GM12878 (cell line): ENCODE measurements around the gene WDR86. TPM values are rescaled to one million over a fixed set of nuclear protein-coding genes. Genes with fewer than 3 reads are reported as not detected.

ENCODE experiments used
- ATAC-seq: fragments of 200-7000 bp; cut with Tn5 transposase; 3 replicates; pipeline ENCODE4 v1.9.1; 2020; ENCODE audit warnings: mild to moderate bottlenecking, moderate library complexity
- BruUV-seq: library from RNA; stranded (reverse); fragments of 400-500 nt; replicated peaks from 2 replicates; lab custom pipeline; 2021; lab: Mats Ljungman, UMichigan
- CTCF ChIA-PET: fragments of 300-600 bp; sonication (Branson Sonifier 250); formaldehyde crosslinking; extraction: SDS; loops from one replicate; lab custom pipeline; 2021; ENCODE audit warnings: inconsistent platforms; lab: Yijun Ruan, JAX
- POLR2A ChIA-PET: fragments of 350-600 bp; formaldehyde crosslinking; extraction: SDS; loops from one replicate; lab custom pipeline; 2021; ENCODE audit warnings: inconsistent platforms; lab: Charles Lee
- RAD21 ChIA-PET: fragments of 300-600 bp; sonication (Branson Sonifier 250); formaldehyde crosslinking; loops from one replicate; lab custom pipeline; 2023; ENCODE audit warnings: antibody characterized with exemption; ENCODE audit not compliant: unreplicated experiment; lab: Charles Lee
- SMC1A ChIA-PET: fragments of 300-600 bp; sonication (Branson Sonifier 250); formaldehyde crosslinking; loops from one replicate; lab custom pipeline; 2023; ENCODE audit not compliant: unreplicated experiment, uncharacterized antibody; lab: Charles Lee
- DNase-seq: peaks from one replicate; pipeline ENCODE4 v3.0.0-alpha.2; 2011; ENCODE audit warnings: low read depth, low spot score
- FAIRE-seq: peaks from 3 replicates; lab custom pipeline; 2011; peaks lifted over from hg19 to GRCh38; lab: Jason Lieb, UNC
- H2AFZ ChIP-seq: 2 replicates; pipeline ENCODE4 v1.6.0; 2011; ENCODE audit warnings: low read depth, low read length, control low read depth; ENCODE audit not compliant: control insufficient read depth
- H3K27ac ChIP-seq: 2 replicates; pipeline ENCODE4 v1.5.1; 2011; ENCODE audit warnings: control low read depth; ENCODE audit not compliant: control insufficient read depth, insufficient read depth
- H3K27me3 ChIP-seq, 2 experiments: replicated peaks in 1 of 2; 2 replicates each; pipeline versions ENCODE4 v1.6.0 to v1.6.1; 2011; ENCODE audit warnings: low read length in 1 of 2; ENCODE audit not compliant: control insufficient read depth in 2 of 2, insufficient read depth in 2 of 2
- H3K36me3 ChIP-seq, 2 experiments: 2 replicates each; pipeline ENCODE4 v1.5.1; 2011; ENCODE audit warnings: low read length in 1 of 2; ENCODE audit not compliant: control insufficient read depth in 2 of 2, insufficient read depth in 2 of 2
- H3K4me1 ChIP-seq: 2 replicates; pipeline ENCODE4 v1.6.1; 2011; ENCODE audit warnings: mild to moderate bottlenecking, low read length, moderate library complexity, mixed read lengths; ENCODE audit not compliant: control insufficient read depth, insufficient read depth
- H3K4me2 ChIP-seq: 2 replicates; pipeline ENCODE4 v1.6.0; 2011; ENCODE audit warnings: control low read depth; ENCODE audit not compliant: control insufficient read depth, insufficient read depth
- H3K4me3 ChIP-seq: fragments of 200-600 bp; sonication (generic); 2 replicates; pipeline ENCODE4 v1.5.1; 2016
- H3K79me2 ChIP-seq: 2 replicates; pipeline ENCODE4 v1.6.0; 2011; ENCODE audit warnings: low read length; ENCODE audit not compliant: control insufficient read depth, insufficient read depth
- H3K9ac ChIP-seq: 2 replicates; pipeline ENCODE4 v1.8.0; 2011; ENCODE audit warnings: low read length, control low read depth, mixed read lengths; ENCODE audit not compliant: control insufficient read depth, insufficient read depth
- H3K9me3 ChIP-seq: replicated peaks from 3 replicates; pipeline ENCODE4 v1.5.1; 2011; ENCODE audit warnings: mild to moderate bottlenecking, low read length; ENCODE audit not compliant: control insufficient read depth, insufficient read depth
- H4K20me1 ChIP-seq: 2 replicates; pipeline ENCODE4 v1.6.0; 2011; ENCODE audit not compliant: control insufficient read depth, insufficient read depth
- BRCA1 ChIP-seq: IDR thresholded peaks from 2 replicates; pipeline ENCODE4 v1.6.1; 2011; ENCODE audit warnings: low read depth, low read length, improper control_type of control experiment
- MTA3 ChIP-seq: IDR thresholded peaks from 2 replicates; pipeline ENCODE4 v1.6.1; 2012; ENCODE audit warnings: low read length, inconsistent platforms, borderline replicate concordance
- WGBS: methylation state at CpG from one replicate; pipeline ENCODE4 v1.1.6; 2016; ENCODE audit warnings: low lambda C conversion rate; ENCODE audit not compliant: insufficient replicate concordance, insufficient coverage; ENCODE audit errors: missing lambda C conversion rate; 5-methylcytosine and 5-hydroxymethylcytosine counted together
- in situ Hi-C: fragments of 300-500 bp; cut with MboI; formaldehyde crosslinking; loops from 9 replicates; pipeline ENCODE4 v1.14.3; 2018; ENCODE audit warnings: mixed read lengths
- intact Hi-C: fragments of 100-400 bp; cut with micrococcal nuclease; formaldehyde crosslinking; loops from one replicate; pipeline ENCODE4 v1.14.2; 2022; ENCODE audit not compliant: unreplicated experiment
- polyA plus RNA-seq, 11 experiments: library from polyadenylated mRNA; depleted of rRNA in 4 of 11; unstranded in 6 of 11; stranded (reverse) in 5 of 11; fragments of >200 nt; fragmentation: Nextera tagmentation in 4 of 11; fragmentation: Illumina TruSeq in 1 of 11; extraction: Ambion mirVana in 4 of 11; extraction: Trizol in 1 of 11; gene quantifications; 1 replicate in 1 of 11; 2 replicates in 10 of 11; pipeline versions ENCODE4 v1.2.1 to v1.2.3, GENCODE V29; 2011 to 2016; ENCODE audit warnings: inconsistent platforms in 2 of 11, missing spikeins in 2 of 11, low read depth in 1 of 11
- total RNA-seq, 4 experiments: library from RNA; depleted of rRNA in 3 of 4; stranded (reverse); fragments of >200 nt in 3 of 4; fragmentation: Illumina TruSeq in 1 of 4; extraction: Trizol in 1 of 4; gene quantifications; 2 replicates each; pipeline versions ENCODE4 v1.2.1 to v1.2.3, GENCODE V29; 2013 to 2021
- TF ChIP-seq, protein P1 (sequence below): IDR thresholded peaks from 2 replicates; pipeline ENCODE4 v1.6.1; 2011; ENCODE audit warnings: borderline replicate concordance, low read depth, mild to moderate bottlenecking, moderate library complexity, low read length; ENCODE audit not compliant: insufficient read depth, poor library complexity, severe bottlenecking

WDR86 gene
- total and polyA plus RNA-seq, 10 of the 15 experiments (the other 5 are each of a cell fraction or from before 2014, with no cell fraction given) = 0.05 to 0.19 (median 0.15) TPM; not detected in 7

DNA sequence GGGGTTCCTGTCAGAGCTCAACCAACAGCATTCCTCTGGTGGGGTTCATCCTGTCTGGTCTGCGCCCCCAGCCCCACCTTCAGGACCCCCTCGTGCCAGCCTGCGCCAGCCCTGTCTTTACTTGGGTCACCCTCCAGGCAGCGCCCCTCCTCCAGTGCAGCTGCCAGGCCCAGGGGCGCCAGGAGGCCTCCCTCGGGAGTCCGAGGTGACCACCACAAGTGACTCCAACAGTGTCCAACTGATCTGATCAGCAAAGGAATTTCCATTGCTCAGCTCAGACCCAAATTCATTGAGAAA lies 10.6 kb downstream of the WDR86 start:
- no peak for DNase-seq
- Histone ChIP-seq H3K9me3 (no peaks in the 10 kb centered on the region; the same call in 2 of the 3 replicates), H3K36me3 (no peaks in the 10 kb centered on the region), H3K4me3 (no peak overlapping the region), H3K79me2 (no peaks in the 10 kb centered on the region), H3K27ac (no peak overlapping the region), H4K20me1 (no peaks in the 10 kb centered on the region), H2AFZ (no peak overlapping the region), H3K4me2 (no peak overlapping the region), H3K27me3 (no peaks in the 10 kb centered on the region), H3K4me1 (peaks cover 13% of the 10 kb centered on the region), H3K9ac (no peak overlapping the region)
- ChIA-PET CTCF (interaction anchor here (1.5 to 1.7 kb wide), 2 partner anchors 234 to 358 kb away, joined by 3 to 4 read pairs; no protein-coding TSS in a partner anchor), SMC1A (no interaction called here), POLR2A (no interaction called here), RAD21 (no interaction called here)
- 55% methylated on average over 7 of the region's 7 CpGs for WGBS
- no TSS peak for BruUV-seq
- intact Hi-C loops = no loop called here
- ATAC-seq = no peak
- TF ChIP-seq BRCA1 = no peak
- in situ Hi-C loops = no loop called here
- no peak for FAIRE-seq

DNA sequence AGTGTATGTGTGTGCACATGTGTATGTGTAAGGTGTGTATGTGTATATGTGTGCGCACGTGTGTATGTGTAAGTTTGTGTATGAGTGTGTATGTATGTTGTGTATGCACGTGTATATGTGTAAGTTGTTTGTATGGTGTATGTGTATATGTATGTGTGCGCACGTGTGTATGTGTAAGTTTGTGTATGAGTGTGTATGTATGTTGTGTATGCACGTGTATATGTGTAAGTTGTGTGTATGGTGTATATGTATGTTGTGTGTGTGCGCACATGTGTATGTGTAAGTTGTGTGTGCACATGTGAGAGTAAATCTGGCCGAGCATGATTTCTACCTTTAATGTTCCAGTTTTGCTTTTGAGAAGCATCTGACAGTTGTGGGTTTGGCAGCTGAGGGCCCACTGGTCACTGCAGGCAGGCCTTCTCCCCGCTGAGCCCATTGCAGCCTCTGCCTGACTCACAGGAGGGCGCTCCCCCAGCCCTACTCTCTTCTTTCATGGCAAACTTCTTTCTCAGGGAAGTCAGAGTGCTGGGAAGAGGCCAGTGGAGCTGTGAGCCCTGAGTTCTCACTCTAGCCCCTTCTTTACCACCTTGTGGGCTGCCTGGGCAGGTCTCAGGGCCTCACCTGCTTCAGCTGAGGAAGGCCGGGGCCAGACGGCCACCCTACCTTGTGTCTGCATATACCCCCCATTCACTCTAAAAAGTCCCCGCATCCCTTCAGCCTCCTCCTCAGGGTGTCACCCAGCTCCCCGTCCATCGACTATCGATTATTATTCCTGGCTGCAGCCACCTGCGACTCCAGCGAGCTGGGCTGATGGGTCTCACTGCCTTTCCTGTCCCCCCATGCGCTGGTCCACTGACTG lies 11.2 kb downstream of the WDR86 start:
- peaks cover 13% of the 10 kb centered on the region for H3K4me1 ChIP-seq
- ChIA-PET POLR2A (no interaction called here), RAD21 (no interaction called here), SMC1A (no interaction called here), CTCF (interaction anchor here (1.5 to 1.7 kb wide), 2 partner anchors 235 to 359 kb away, joined by 3 to 4 read pairs; no protein-coding TSS in a partner anchor)
- no TSS peak for BruUV-seq
- no peaks in the 10 kb centered on the region; the same call in 2 of the 3 replicates for H3K9me3 ChIP-seq
- H3K27ac ChIP-seq = no peak overlapping the region
- H3K27me3 ChIP-seq = no peaks in the 10 kb centered on the region; a peak in 1 of 4 replicates
- no peak overlapping the region for H3K4me3 ChIP-seq
- DNase-seq (no peak), ATAC-seq (no peak), FAIRE-seq (no peak)
- TF ChIP-seq MTA3 = no peak
- TF ChIP-seq, protein P1, sequence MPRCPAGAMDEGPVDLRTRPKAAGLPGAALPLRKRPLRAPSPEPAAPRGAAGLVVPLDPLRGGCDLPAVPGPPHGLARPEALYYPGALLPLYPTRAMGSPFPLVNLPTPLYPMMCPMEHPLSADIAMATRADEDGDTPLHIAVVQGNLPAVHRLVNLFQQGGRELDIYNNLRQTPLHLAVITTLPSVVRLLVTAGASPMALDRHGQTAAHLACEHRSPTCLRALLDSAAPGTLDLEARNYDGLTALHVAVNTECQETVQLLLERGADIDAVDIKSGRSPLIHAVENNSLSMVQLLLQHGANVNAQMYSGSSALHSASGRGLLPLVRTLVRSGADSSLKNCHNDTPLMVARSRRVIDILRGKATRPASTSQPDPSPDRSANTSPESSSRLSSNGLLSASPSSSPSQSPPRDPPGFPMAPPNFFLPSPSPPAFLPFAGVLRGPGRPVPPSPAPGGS = peak; percentile 25
- H2AFZ ChIP-seq = no peak overlapping the region
- H4K20me1 ChIP-seq = no peaks in the 10 kb centered on the region
- intact Hi-C loops (no loop called here), in situ Hi-C loops (no loop called here)
- H3K9ac ChIP-seq = no peak overlapping the region
- H3K79me2 ChIP-seq = no peaks in the 10 kb centered on the region
- no peaks in the 10 kb centered on the region for H3K36me3 ChIP-seq
- 69% methylated on average over 19 of the region's 19 CpGs for WGBS
- no peak overlapping the region for H3K4me2 ChIP-seq
